ENCODE results near the gene FSTL3.

DNA sequence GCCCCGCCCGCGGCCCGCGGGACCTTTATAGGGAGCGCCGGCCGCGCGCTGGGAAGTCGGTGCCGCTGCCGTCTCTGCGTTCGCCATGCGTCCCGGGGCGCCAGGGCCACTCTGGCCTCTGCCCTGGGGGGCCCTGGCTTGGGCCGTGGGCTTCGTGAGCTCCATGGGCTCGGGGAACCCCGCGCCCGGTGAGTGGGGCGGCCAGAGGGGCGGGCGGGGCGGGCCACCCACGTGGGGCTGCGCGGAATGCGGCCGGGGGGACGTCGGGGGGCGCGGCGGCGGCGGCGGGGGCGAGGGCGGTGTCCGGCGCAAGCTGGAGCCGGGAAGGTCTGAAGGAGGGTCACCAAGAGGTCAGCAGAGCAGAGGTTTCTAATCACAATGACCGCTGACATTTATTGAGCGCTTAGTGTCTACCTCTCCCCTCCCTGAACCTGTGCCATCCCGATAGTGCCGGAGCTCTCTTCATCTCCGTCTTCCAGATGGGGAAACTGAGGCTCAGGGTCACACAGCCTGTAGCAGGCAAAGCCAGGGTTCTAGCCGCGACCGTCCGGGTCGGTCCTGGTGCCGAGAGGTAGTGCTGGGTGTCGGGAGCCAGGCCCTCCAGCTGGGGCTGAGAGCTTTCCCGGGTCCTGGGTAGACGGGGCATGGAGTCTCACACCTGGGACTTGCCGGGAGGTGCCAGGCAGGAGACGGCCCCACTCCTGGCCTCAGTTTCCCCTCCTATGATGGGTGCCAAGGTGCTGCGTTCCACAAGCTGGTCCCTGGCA is at the start of gene FSTL3:
- TF ChIP-seq, protein P1, sequence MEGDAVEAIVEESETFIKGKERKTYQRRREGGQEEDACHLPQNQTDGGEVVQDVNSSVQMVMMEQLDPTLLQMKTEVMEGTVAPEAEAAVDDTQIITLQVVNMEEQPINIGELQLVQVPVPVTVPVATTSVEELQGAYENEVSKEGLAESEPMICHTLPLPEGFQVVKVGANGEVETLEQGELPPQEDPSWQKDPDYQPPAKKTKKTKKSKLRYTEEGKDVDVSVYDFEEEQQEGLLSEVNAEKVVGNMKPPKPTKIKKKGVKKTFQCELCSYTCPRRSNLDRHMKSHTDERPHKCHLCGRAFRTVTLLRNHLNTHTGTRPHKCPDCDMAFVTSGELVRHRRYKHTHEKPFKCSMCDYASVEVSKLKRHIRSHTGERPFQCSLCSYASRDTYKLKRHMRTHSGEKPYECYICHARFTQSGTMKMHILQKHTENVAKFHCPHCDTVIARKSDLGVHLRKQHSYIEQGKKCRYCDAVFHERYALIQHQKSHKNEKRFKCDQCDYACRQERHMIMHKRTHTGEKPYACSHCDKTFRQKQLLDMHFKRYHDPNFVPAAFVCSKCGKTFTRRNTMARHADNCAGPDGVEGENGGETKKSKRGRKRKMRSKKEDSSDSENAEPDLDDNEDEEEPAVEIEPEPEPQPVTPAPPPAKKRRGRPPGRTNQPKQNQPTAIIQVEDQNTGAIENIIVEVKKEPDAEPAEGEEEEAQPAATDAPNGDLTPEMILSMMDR (IDR thresholded peaks at IDR 0.05): no peak
- no peak for TF ChIP-seq FOXJ3 (CRISPR knock-in tag; IDR thresholded peaks at IDR 0.05)
- TF ChIP-seq MXI1 (IDR thresholded peaks at IDR 0.05; ENCODE audit: low read depth, low read length): no peak
- TF ChIP-seq RAD21 (IDR thresholded peaks at IDR 0.05; ENCODE audit: low read length): no peak
- no peak for TF ChIP-seq NRF1 (IDR thresholded peaks at IDR 0.05; ENCODE audit: low read depth, low read length)
- TF ChIP-seq RFX5 (IDR thresholded peaks at IDR 0.05; ENCODE audit: low read length): no peak
- TF ChIP-seq EZH2phosphoT487 (IDR thresholded peaks at IDR 0.05; ENCODE audit: borderline replicate concordance, low read depth): no peak
- no peak for TF ChIP-seq MEF2A (IDR thresholded peaks at IDR 0.05; ENCODE audit: borderline replicate concordance, low read depth)
- TF ChIP-seq SIN3A (IDR thresholded peaks at IDR 0.05; ENCODE audit: borderline replicate concordance, low read depth, low read length): no peak
- peak; percentile 63 for TF ChIP-seq POLR2AphosphoS5 (IDR thresholded peaks at IDR 0.05; ENCODE audit: low read depth, low read length)
- TF ChIP-seq FOSL2 (IDR thresholded peaks at IDR 0.05; ENCODE audit: borderline replicate concordance, low read depth): no peak
